ENCODE measurements around the gene KCNE1. TPM values are rescaled to one million over a fixed set of nuclear protein-coding genes. Genes with fewer than 3 reads are reported as not detected.

Gene KCNE1
- total and polyA plus RNA-seq, 2 of the 4 experiments (the other 2 are of a cell fraction): 0.46 to 0.90 TPM

DNA sequence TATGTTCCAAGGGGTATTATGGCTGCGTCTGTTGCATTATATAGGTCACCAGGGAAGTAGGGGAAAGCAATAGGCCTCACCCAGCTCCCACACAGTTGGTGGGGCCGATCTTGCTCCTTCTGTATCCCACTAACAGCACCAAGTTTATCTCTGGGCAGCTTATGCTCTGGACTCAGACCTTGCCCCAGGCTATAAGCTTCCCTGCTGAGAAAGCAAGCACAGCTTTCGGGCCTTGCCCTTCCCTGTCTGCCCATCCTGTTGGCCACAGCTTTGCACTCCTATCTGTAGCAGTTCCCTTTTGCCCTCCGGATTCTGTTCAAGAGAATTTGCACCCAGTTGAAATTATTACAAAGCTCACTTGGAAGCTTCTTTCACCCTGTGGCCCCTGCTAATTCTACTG, 12.9 kb downstream of the KCNE1 start:
- Histone ChIP-seq H3K56ac (ENCODE audit: extremely low read depth, insufficient read depth, low read length) (no peak overlapping the region), H3K79me1 (ENCODE audit: low read depth in 1 of 2, low read length in 2 of 2) (no peaks in the 10 kb centered on the region), H3K27me3 (ENCODE audit: control insufficient read depth, insufficient read depth, low read length) (peaks cover 9% of the 10 kb centered on the region), H3K14ac (replicated peaks; ENCODE audit: low read depth, low read length) (no peak overlapping the region), H4K20me1 (ENCODE audit: insufficient read depth, low read length) (no peaks in the 10 kb centered on the region), H4K91ac (ENCODE audit: insufficient read depth, low read depth, low read length) (no peak overlapping the region), H3K4ac (ENCODE audit: low read depth, low read length) (no peak overlapping the region), H2AFZ (replicated peaks; ENCODE audit: low read length, poor library complexity) (no peak overlapping the region), H4K5ac (ENCODE audit: low read depth, low read length) (no peak overlapping the region), H2AK9ac (replicated peaks; ENCODE audit: low read depth, low read length, poor library complexity) (no peak overlapping the region), H2BK20ac (ENCODE audit: low read depth, low read length) (no peak overlapping the region), H2BK5ac (ENCODE audit: low read depth, low read length, poor library complexity, severe bottlenecking) (no peak overlapping the region), H3K9me3 (ENCODE audit: control insufficient read depth, insufficient read depth, low read length) (peaks cover 8% of the 10 kb centered on the region), H3K27ac (ENCODE audit: insufficient read depth, low read length) (no peak overlapping the region), H3K23ac (ENCODE audit: low read depth, low read length) (no peak overlapping the region), H3K9ac (ENCODE audit: low read depth, low read length) (no peak overlapping the region), H3K18ac (ENCODE audit: low read depth, low read length) (no peak overlapping the region), H3K4me2 (ENCODE audit: low read depth, low read length) (no peak overlapping the region), H3K36me3 (ENCODE audit: control insufficient read depth, insufficient read depth, low read length) (no peaks in the 10 kb centered on the region), H2BK120ac (ENCODE audit: low read depth, low read length) (no peak overlapping the region), H3K9me1 (ENCODE audit: insufficient read depth, low read length) (no peaks in the 10 kb centered on the region), H2BK15ac (ENCODE audit: low read depth, low read length) (no peak overlapping the region), H2AK5ac (ENCODE audit: low read depth, low read length) (no peak overlapping the region), H4K8ac (ENCODE audit: low read depth in 2 of 2, low read length in 2 of 2) (no peak overlapping the region), H3K4me3 (ENCODE audit: insufficient read depth, low read depth, low read length) (no peak overlapping the region), H3K4me1 (ENCODE audit: control insufficient read depth, insufficient read depth, low read length) (no peaks in the 10 kb centered on the region)
- no peak for ATAC-seq (ENCODE audit: low read depth)
- 80% methylated on average over 1 of the region's 4 CpGs; no CpG with 5 or more reads in 1 of the 2 experiments for WGBS, 2 experiments (ENCODE audit: extremely low coverage in 2 of 2, insufficient read length in 1 of 2)
- ChIA-PET CTCF (no interaction called here), POLR2A (ENCODE audit: unreplicated experiment) (no interaction called here)
- BruUV-seq (replicated peaks): no TSS peak
- TF ChIP-seq RFX5 (IDR thresholded peaks at IDR 0.05; ENCODE audit: low read depth, low read length): no peak
- no peak for TF ChIP-seq RCOR1 (IDR thresholded peaks at IDR 0.05; ENCODE audit: insufficient replicate concordance, low read length)
- TF ChIP-seq RAD21 (IDR thresholded peaks at IDR 0.05; ENCODE audit: low read length): no peak
- no peak for TF ChIP-seq POLR2A (IDR thresholded peaks at IDR 0.05; ENCODE audit: low read depth, low read length)
- no peak for TF ChIP-seq MAFK (IDR thresholded peaks at IDR 0.05; ENCODE audit: low read depth, low read length)
- TF ChIP-seq MAZ (IDR thresholded peaks at IDR 0.05; ENCODE audit: borderline replicate concordance, low read depth, low read length): no peak
- no peak for TF ChIP-seq BHLHE40 (IDR thresholded peaks at IDR 0.05; ENCODE audit: low read depth, low read length)
- TF ChIP-seq, protein P1, sequence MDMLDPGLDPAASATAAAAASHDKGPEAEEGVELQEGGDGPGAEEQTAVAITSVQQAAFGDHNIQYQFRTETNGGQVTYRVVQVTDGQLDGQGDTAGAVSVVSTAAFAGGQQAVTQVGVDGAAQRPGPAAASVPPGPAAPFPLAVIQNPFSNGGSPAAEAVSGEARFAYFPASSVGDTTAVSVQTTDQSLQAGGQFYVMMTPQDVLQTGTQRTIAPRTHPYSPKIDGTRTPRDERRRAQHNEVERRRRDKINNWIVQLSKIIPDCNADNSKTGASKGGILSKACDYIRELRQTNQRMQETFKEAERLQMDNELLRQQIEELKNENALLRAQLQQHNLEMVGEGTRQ (IDR thresholded peaks at IDR 0.05; ENCODE audit: low read depth, low read length): no peak
- no peak for TF ChIP-seq CTCF (conservative IDR thresholded peaks at IDR 0.05; ENCODE audit: low read depth, low read length)
- TF ChIP-seq CHD1 (IDR thresholded peaks at IDR 0.05; ENCODE audit: low read depth, low read length): no peak
- TF ChIP-seq, protein P2, sequence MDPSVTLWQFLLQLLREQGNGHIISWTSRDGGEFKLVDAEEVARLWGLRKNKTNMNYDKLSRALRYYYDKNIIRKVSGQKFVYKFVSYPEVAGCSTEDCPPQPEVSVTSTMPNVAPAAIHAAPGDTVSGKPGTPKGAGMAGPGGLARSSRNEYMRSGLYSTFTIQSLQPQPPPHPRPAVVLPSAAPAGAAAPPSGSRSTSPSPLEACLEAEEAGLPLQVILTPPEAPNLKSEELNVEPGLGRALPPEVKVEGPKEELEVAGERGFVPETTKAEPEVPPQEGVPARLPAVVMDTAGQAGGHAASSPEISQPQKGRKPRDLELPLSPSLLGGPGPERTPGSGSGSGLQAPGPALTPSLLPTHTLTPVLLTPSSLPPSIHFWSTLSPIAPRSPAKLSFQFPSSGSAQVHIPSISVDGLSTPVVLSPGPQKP (IDR thresholded peaks at IDR 0.05; ENCODE audit: borderline replicate concordance, low read depth, low read length): no peak
- no peak for TF ChIP-seq SMC3 (IDR thresholded peaks at IDR 0.05; ENCODE audit: low read depth, low read length)
- TF ChIP-seq FOS (IDR thresholded peaks at IDR 0.05; ENCODE audit: low read depth, low read length): no peak
- no peak for TF ChIP-seq CEBPB (IDR thresholded peaks at IDR 0.05; ENCODE audit: low read depth, low read length)
- no peak for TF ChIP-seq NFE2L2 (IDR thresholded peaks at IDR 0.05; ENCODE audit: low read depth, low read length)
- no peak for TF ChIP-seq MXI1 (IDR thresholded peaks at IDR 0.05; ENCODE audit: borderline replicate concordance, low read depth, low read length)
- DNase-seq: no peak
- in situ Hi-C loops (cut with MboI; ENCODE audit: low sequenced_read_pairs) (no loop called here), dilution Hi-C loops (cut with HindIII; ENCODE audit: low sequenced_read_pairs, unreplicated experiment) (no loop called here), intact Hi-C loops (cut with micrococcal nuclease) (no loop called here)
